GM21786 (cell line): ENCODE measurements around the gene HEPN1.

Source experiments
- ATAC-seq: cut with Tn5 transposase; IDR thresholded peaks from one replicate; pipeline ENCODE4 v1.9.1; 2021; ENCODE audit not compliant: unreplicated experiment

Gene HEPN1

GRCh38 chr11:124918950-124919349 is at the start of gene HEPN1:
TSS of gene HEPN1 (plus strand) at chr11:124919250.
- ATAC-seq, result no peak

GRCh38 chr11:124869331-124869730 is 49.7 kb upstream of the HEPN1 start:
- no peak for ATAC-seq

GRCh38 chr11:124869856-124870387 is 49.1 kb upstream of the HEPN1 start:
- no peak for ATAC-seq

- no peak for ATAC-seq
Observed at GRCh38 chr11:124870430-124870829, 48.6 kb upstream of the HEPN1 start.

- ATAC-seq, result no peak
Observed at GRCh38 chr11:124872280-124872679, 46.8 kb upstream of the HEPN1 start.

GRCh38 chr11:124872741-124873140 is 46.3 kb upstream of the HEPN1 start:
- no peak for ATAC-seq

- ATAC-seq, result no peak
Observed at GRCh38 chr11:124873951-124874350, 45.1 kb upstream of the HEPN1 start.

GRCh38 chr11:124874571-124875255 is 44.3 kb upstream of the HEPN1 start:
- ATAC-seq, result no peak

GRCh38 chr11:124875401-124875800 is 43.6 kb upstream of the HEPN1 start:
- no peak for ATAC-seq

GRCh38 chr11:124875943-124876817 is 42.9 kb upstream of the HEPN1 start:
- ATAC-seq, result peak; percentile 90

GRCh38 chr11:124876818-124877630 is 42.0 kb upstream of the HEPN1 start:
- no peak for ATAC-seq

GRCh38 chr11:124877631-124877909 is 41.5 kb upstream of the HEPN1 start:
- ATAC-seq, result no peak

- no peak for ATAC-seq
Observed at GRCh38 chr11:124877910-124878758, 40.9 kb upstream of the HEPN1 start.

- ATAC-seq, result no peak
Observed at GRCh38 chr11:124878759-124879492, 40.1 kb upstream of the HEPN1 start.

- no peak for ATAC-seq
Observed at GRCh38 chr11:124879493-124880289, 39.4 kb upstream of the HEPN1 start.

GRCh38 chr11:124880290-124880611 is 38.8 kb upstream of the HEPN1 start:
- no peak for ATAC-seq

- ATAC-seq, result no peak
Observed at GRCh38 chr11:124880958-124881357, 38.1 kb upstream of the HEPN1 start.

GRCh38 chr11:124882339-124883071 is 36.5 kb upstream of the HEPN1 start:
- no peak for ATAC-seq
